ENCODE data around the gene LPAR5. TPM values are rescaled to one million over a fixed set of nuclear protein-coding genes. Genes with fewer than 3 reads are reported as not detected.

Gene LPAR5
- total RNA-seq, 4 donors from 2014 or later: 11.0 to 16.4 (median 12.4) TPM

DNA sequence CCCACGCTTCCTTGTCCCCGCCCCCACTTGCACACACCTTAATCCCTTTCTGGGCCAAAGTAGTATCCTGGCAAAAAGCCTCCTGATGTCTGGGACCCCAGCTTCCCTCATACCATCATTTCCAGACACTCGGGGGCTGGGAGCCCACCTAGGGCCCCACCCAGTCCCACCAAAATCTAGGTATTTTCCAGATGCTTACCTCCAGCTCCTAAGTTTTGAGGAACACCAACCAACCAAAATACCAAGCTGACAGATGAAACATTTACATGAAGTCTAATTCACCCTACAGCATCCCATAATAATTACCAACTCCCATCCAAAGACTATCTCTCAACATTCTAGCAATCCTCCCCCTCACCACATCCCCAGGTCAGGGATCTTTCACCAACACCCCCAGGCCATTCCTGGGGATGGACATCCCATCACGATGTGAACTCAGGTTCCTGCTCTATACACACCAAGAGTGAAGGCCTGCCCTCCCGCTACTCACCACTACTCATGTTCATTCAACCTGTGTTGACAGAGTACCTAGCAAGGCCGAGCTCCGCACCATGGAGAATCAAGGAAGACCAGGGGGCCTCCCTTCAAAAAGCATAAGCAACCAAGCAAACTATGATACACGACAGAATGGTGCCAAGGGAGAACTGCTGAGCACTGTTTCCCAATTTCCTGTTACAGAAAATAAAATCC, 27.0 kb downstream of the LPAR5 start:
- 48 to 50% methylated on average over 8 of the region's 8 CpGs for WGBS, 2 donors
- intact Hi-C loops (cut with DNase I; ENCODE audit: low total_unique reads): no loop called here
- H3K4me3 ChIP-seq (ENCODE audit: low read depth, poor library complexity, severe bottlenecking): no peak overlapping the region
- peak in 1 of 2 donors; percentile 93 for DNase-seq (ENCODE audit: low spot score in 2 of 2)
- TF ChIP-seq POLR2A (IDR thresholded peaks at IDR 0.05) (no peak), CTCF (IDR thresholded peaks at IDR 0.05) (no peak)

DNA sequence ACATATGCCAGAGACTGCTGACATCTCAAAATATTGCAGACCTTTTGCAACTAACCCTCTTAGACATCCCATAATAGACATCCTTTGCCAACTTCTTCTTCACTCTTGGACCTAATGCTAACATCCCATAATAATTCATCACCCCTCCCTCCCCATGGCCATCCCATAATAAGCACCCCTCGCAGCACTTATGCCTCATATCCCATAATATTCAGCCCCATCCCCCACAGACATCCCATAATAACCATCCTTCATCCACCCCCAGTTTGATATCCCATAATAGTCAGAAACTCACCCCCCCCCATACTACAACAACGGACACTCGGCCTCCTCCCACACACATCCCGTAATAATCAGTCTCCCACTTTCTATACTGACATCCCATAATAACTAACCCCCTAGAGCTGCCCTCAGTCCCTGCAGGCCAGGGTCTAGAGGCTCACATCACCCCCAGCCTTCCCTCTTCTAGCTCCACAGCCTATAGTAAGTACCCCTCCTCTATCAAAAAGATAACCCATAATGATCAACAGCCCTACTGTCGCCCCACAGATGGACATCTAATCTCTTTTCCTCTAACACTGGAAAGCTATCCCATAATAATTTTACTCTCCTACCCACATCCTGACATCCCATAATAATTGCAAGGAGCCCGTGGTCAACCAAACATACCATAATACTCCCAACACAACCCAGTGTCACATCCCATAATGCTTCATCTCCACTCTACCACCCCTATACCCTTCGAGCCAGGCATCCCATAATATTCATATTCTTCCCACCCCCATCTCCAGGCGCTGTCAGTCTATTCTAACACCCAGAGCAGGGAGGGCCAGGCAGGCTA, 27.8 kb downstream of the LPAR5 start:
- H3K4me3 ChIP-seq (ENCODE audit: low read depth, poor library complexity, severe bottlenecking): no peak overlapping the region
- intact Hi-C loops (cut with DNase I; ENCODE audit: low total_unique reads): no loop called here
- 2 to 3% methylated on average over 8 of the region's 8 CpGs for WGBS, 2 donors
- no peak for TF ChIP-seq POLR2A (IDR thresholded peaks at IDR 0.05)
- TF ChIP-seq CTCF (IDR thresholded peaks at IDR 0.05): no peak
- peak in 1 of 2 donors; percentile 61 for DNase-seq (ENCODE audit: low spot score in 2 of 2)

- TF ChIP-seq CTCF (IDR thresholded peaks at IDR 0.05) (no peak), POLR2A (IDR thresholded peaks at IDR 0.05) (no peak)
- intact Hi-C loops (cut with DNase I; ENCODE audit: low total_unique reads): no loop called here
- peak overlapping the region; percentile 86 for H3K4me3 ChIP-seq (ENCODE audit: low read depth, poor library complexity, severe bottlenecking)
- peak; percentile 50 to 92 for DNase-seq (ENCODE audit: low spot score in 2 of 2)
- WGBS, 2 donors: 0 to 1% methylated on average over 27 to 30 of the region's 70 CpGs
Observed at GRCh38 chr12:6606331-6607131, 29.2 kb downstream of the LPAR5 start.

DNA sequence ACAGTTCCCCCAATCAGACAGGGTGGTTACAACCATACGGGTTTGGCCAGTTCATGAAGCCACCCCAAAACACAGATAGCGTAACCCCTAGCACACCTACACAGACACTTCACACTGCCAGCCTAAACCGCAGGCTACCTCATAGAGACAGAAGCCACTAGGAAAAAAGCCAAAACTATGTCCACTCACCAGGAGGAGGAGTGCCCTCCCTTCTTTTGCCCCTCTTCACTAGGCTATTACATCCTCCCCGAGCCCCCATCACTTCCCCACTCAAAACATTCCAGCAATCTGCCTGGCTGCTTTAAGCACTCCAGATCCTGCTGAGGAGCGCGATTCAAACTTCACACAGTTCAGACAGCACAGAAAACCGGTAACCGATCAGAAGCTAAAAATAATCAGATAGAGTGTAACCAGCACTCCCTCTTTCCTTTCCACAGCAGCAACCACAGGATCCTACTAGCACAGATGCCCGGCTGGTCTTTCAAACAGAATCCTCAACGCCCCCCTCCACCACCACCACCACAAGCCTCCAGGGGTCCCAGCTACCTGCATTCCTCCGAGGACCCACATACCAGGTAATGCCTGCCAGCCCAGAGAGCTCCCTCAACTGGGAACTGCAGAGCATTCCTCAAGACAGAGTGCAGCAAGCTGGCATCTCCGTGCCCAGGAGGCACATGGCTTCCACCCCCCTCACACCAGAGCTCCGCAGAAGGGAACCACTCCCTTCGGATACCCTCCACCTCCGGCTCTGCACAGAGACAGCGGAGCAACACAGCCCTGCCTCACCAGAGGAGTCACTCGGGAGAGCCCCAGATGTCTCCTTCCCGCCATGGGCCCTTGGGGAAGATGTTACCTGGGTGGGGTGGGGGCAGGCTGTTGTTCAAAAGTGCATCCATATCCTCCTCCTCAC, 30.1 kb downstream of the LPAR5 start:
- H3K4me3 ChIP-seq (ENCODE audit: low read depth, poor library complexity, severe bottlenecking): peak overlapping the region; percentile 86
- intact Hi-C loops (cut with DNase I; ENCODE audit: low total_unique reads): no loop called here
- TF ChIP-seq POLR2A (IDR thresholded peaks at IDR 0.05): no peak
- TF ChIP-seq CTCF (IDR thresholded peaks at IDR 0.05): no peak
- DNase-seq (ENCODE audit: low spot score in 2 of 2): no peak
- WGBS, 2 donors: 4% methylated on average over 17 to 18 of the region's 18 CpGs

Measured in lower leg skin (tissue), 4 donors.